HepG2 (cell line): Measurements from ENCODE around the gene PRDX2. TPM values are rescaled to one million over a fixed set of nuclear protein-coding genes. Genes with fewer than 3 reads are reported as not detected.

Experiments used
- ATRX ChIP-seq: sonication (generic); formaldehyde crosslinking; IDR thresholded peaks from 2 replicates; pipeline ENCODE4 v1.4.0; 2020; ENCODE audit warnings: missing genetic modification reagents, borderline replicate concordance
- ERF ChIP-seq: IDR thresholded peaks from 2 replicates; pipeline ENCODE4 v1.6.1; 2018; ENCODE audit warnings: missing biosample characterization, missing genetic modification reagents
- KLF16 ChIP-seq, 2 experiments: sonication (generic) in 1 of 2; formaldehyde crosslinking in 1 of 2; IDR thresholded peaks; 2 replicates each; pipeline versions ENCODE4 v1.6.1 to v1.8.0; 2016 to 2023; ENCODE audit warnings: missing genetic modification reagents in 2 of 2, missing compliant biosample characterization in 1 of 2
- MIXL1 ChIP-seq: IDR thresholded peaks from 2 replicates; pipeline ENCODE4 v1.6.1; 2016
- NFIB ChIP-seq: sonication (generic); formaldehyde crosslinking; IDR thresholded peaks from 2 replicates; pipeline ENCODE4 v1.9.0; 2021; ENCODE audit warnings: missing genetic modification reagents, mild to moderate bottlenecking, borderline replicate concordance
- RARG ChIP-seq: sonication (generic); formaldehyde crosslinking; IDR thresholded peaks from 2 replicates; pipeline ENCODE4 v1.4.0; 2020; ENCODE audit warnings: low read depth, mild to moderate bottlenecking, missing genetic modification reagents
- SIN3A ChIP-seq: IDR thresholded peaks from 2 replicates; pipeline ENCODE4 v1.6.1; 2011; ENCODE audit warnings: low read depth, mild to moderate bottlenecking, control low read depth, low read length, borderline replicate concordance
- SIX1 ChIP-seq: sonication (generic); formaldehyde crosslinking; IDR thresholded peaks from 2 replicates; pipeline ENCODE4 v1.4.0; 2020; ENCODE audit warnings: missing genetic modification reagents, borderline replicate concordance
- U2AF1 ChIP-seq: fragments of 200-400 bp; formaldehyde crosslinking; optimal IDR thresholded peaks from 2 replicates; pipeline ENCODE3; 2017; ENCODE audit warnings: mild to moderate bottlenecking, low read depth, low read length
- ZFP90 ChIP-seq: sonication (generic); formaldehyde crosslinking; IDR thresholded peaks from 2 replicates; pipeline ENCODE4 v1.8.0; 2022; ENCODE audit warnings: missing genetic modification reagents, mild to moderate bottlenecking, inconsistent platforms, borderline replicate concordance
- ZNF138 ChIP-seq: sonication (generic); formaldehyde crosslinking; IDR thresholded peaks from 2 replicates; pipeline ENCODE4 v1.5.0; 2020; ENCODE audit warnings: mild to moderate bottlenecking, low read depth, missing genetic modification reagents
- ZNF230 ChIP-seq: sonication (generic); formaldehyde crosslinking; IDR thresholded peaks from 2 replicates; pipeline ENCODE4 v1.4.0; 2020; ENCODE audit warnings: mild to moderate bottlenecking, missing genetic modification reagents
- ZNF644 ChIP-seq: IDR thresholded peaks from 2 replicates; pipeline ENCODE4 v1.6.1; 2016; ENCODE audit warnings: low read depth
- ZNF670 ChIP-seq: sonication (generic); formaldehyde crosslinking; IDR thresholded peaks from 2 replicates; pipeline ENCODE4 v1.8.0; 2022; ENCODE audit warnings: mild to moderate bottlenecking, missing genetic modification reagents, borderline replicate concordance
- ZNF879 ChIP-seq: sonication (generic); formaldehyde crosslinking; IDR thresholded peaks from 2 replicates; pipeline ENCODE4 v1.8.1; 2023; ENCODE audit warnings: missing genetic modification reagents
- ZSCAN12 ChIP-seq: sonication (generic); formaldehyde crosslinking; IDR thresholded peaks from 2 replicates; pipeline ENCODE4 v1.9.0; 2021; ENCODE audit warnings: mild to moderate bottlenecking, missing genetic modification reagents
- polyA plus RNA-seq, 8 experiments: library from polyadenylated mRNA; depleted of rRNA in 3 of 8; stranded (reverse) in 7 of 8; unstranded in 1 of 8; fragments of >200 nt; fragmentation: Illumina TruSeq in 4 of 8; extraction: Trizol in 4 of 8; gene quantifications; 2 replicates each; pipeline versions ENCODE4 v1.2.1 to v1.2.3, GENCODE V29; 2011 to 2016; ENCODE audit warnings: low read depth in 4 of 8, missing spikeins in 1 of 8, mixed read lengths in 1 of 8; ENCODE audit not compliant: insufficient read depth in 1 of 8
- total RNA-seq, 5 experiments: library from RNA; depleted of rRNA; stranded (reverse); fragments of >200 nt; fragmentation: Illumina TruSeq; extraction: Trizol; gene quantifications; 2 replicates each; pipeline ENCODE4 v1.2.3, GENCODE V29; 2016; ENCODE audit warnings: low read depth in 1 of 5
- TF ChIP-seq, protein P1 (sequence below): sonication (generic); formaldehyde crosslinking; IDR thresholded peaks from 2 replicates; pipeline ENCODE4 v1.9.0; 2022; ENCODE audit warnings: low read depth, missing genetic modification reagents
- TF ChIP-seq, protein P2 (sequence below): sonication (generic); formaldehyde crosslinking; IDR thresholded peaks from 2 replicates; pipeline ENCODE4 v1.8.1; 2023; ENCODE audit warnings: mild to moderate bottlenecking, moderate library complexity, missing genetic modification reagents
- TF ChIP-seq, protein P3 (sequence below): sonication (generic); formaldehyde crosslinking; IDR thresholded peaks from 2 replicates; pipeline ENCODE4 v1.5.0; 2020; ENCODE audit warnings: mild to moderate bottlenecking, missing genetic modification reagents, borderline replicate concordance

The PRDX2 gene
- total and polyA plus RNA-seq, 2 of the 13 experiments (the other 11 are each of a cell fraction or from before 2014, with no cell fraction given) = 218 to 381 TPM

DNA sequence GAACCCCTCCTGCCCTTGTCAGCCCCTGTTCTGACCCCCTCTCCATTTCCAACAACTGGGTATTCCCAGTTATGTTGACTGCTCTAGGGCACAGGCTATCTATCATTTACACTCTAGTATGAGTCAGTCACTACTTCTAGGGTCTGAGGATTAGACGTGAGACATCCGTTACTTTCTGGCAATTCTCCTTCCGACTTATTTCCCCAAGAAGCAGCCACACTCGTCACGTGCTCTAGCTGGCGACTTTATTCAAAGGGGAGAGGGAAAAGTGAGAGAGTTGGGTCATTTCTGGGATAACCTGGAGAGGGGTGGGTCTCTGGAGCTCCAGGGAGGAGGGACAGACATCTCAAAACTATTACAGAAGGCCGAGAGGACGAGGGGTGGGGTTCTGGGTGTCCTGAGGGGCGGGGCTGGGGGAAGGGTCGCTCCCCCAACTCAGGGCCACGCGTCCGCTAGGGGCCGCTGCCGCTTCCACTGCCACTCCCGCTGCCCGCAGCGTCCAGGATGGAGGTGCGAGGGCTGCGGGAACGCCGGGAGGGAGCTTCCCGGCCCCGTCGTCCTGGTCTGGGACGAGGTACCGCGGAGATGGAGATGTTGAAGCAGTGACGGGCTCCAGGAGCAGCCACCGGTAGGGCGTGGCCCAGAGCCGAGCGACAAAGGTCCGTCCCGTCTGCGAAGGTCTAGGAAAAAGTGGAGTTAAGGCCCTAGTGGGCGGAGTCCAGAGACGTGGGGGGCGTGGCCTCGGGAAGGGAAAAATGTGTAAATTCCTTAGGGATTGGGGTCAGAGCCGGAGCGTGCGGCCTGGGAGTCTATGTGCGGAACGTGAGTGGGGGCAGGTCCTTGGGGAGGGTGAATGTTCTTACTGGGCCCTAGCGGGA, 23.9 kb upstream of the PRDX2 start (continued):
- TF ChIP-seq ZNF138 (CRISPR knock-in tag) (no peak), ZNF670 (CRISPR knock-in tag) (no peak), MIXL1 (no peak), ZNF230 (no peak), ATRX (CRISPR knock-in tag) (no peak), KLF16 (CRISPR knock-in tag; IDR thresholded peaks at IDR 0.05) (peak in 1 of 2 experiments; percentile 43; a peak in 1 of 4 replicates), ZFP90 (no peak), ZSCAN12 (no peak), RARG (CRISPR knock-in tag) (no peak), ZNF879 (CRISPR knock-in tag) (no peak), ERF (peak; percentile 79; the same call in 1 of the 2 replicates), U2AF1 (no peak), SIX1 (CRISPR knock-in tag) (no peak), ZNF644 (CRISPR knock-in tag) (no peak), SIN3A (no peak), NFIB (no peak)
- TF ChIP-seq, protein P1, sequence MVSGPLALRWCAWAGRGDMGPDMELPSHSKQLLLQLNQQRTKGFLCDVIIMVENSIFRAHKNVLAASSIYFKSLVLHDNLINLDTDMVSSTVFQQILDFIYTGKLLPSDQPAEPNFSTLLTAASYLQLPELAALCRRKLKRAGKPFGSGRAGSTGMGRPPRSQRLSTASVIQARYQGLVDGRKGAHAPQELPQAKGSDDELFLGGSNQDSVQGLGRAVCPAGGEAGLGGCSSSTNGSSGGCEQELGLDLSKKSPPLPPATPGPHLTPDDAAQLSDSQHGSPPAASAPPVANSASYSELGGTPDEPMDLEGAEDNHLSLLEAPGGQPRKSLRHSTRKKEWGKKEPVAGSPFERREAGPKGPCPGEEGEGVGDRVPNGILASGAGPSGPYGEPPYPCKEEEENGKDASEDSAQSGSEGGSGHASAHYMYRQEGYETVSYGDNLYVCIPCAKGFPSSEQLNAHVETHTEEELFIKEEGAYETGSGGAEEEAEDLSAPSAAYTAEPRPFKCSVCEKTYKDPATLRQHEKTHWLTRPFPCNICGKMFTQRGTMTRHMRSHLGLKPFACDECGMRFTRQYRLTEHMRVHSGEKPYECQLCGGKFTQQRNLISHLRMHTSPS (CRISPR knock-in tag) = no peak
- TF ChIP-seq, protein P2, sequence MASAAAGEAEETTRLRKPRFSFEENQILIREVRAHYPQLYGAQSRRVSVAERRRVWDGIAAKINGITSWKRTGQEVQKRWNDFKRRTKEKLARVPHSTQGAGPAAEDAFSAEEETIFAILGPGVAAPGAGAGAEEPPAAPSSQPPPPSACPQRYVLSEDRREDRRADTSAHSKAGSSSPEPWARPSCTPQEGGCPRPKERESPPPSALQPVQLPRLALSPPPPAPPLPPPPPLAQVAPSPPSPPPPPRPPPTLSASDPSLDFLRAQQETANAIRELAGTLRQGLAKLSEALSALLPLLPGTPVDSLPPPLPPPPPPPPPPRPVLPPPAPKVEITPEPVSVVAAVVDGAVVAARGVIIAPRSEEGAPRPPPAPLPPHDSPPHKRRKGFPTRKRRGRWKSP (CRISPR knock-in tag) = no peak
- TF ChIP-seq, protein P3, sequence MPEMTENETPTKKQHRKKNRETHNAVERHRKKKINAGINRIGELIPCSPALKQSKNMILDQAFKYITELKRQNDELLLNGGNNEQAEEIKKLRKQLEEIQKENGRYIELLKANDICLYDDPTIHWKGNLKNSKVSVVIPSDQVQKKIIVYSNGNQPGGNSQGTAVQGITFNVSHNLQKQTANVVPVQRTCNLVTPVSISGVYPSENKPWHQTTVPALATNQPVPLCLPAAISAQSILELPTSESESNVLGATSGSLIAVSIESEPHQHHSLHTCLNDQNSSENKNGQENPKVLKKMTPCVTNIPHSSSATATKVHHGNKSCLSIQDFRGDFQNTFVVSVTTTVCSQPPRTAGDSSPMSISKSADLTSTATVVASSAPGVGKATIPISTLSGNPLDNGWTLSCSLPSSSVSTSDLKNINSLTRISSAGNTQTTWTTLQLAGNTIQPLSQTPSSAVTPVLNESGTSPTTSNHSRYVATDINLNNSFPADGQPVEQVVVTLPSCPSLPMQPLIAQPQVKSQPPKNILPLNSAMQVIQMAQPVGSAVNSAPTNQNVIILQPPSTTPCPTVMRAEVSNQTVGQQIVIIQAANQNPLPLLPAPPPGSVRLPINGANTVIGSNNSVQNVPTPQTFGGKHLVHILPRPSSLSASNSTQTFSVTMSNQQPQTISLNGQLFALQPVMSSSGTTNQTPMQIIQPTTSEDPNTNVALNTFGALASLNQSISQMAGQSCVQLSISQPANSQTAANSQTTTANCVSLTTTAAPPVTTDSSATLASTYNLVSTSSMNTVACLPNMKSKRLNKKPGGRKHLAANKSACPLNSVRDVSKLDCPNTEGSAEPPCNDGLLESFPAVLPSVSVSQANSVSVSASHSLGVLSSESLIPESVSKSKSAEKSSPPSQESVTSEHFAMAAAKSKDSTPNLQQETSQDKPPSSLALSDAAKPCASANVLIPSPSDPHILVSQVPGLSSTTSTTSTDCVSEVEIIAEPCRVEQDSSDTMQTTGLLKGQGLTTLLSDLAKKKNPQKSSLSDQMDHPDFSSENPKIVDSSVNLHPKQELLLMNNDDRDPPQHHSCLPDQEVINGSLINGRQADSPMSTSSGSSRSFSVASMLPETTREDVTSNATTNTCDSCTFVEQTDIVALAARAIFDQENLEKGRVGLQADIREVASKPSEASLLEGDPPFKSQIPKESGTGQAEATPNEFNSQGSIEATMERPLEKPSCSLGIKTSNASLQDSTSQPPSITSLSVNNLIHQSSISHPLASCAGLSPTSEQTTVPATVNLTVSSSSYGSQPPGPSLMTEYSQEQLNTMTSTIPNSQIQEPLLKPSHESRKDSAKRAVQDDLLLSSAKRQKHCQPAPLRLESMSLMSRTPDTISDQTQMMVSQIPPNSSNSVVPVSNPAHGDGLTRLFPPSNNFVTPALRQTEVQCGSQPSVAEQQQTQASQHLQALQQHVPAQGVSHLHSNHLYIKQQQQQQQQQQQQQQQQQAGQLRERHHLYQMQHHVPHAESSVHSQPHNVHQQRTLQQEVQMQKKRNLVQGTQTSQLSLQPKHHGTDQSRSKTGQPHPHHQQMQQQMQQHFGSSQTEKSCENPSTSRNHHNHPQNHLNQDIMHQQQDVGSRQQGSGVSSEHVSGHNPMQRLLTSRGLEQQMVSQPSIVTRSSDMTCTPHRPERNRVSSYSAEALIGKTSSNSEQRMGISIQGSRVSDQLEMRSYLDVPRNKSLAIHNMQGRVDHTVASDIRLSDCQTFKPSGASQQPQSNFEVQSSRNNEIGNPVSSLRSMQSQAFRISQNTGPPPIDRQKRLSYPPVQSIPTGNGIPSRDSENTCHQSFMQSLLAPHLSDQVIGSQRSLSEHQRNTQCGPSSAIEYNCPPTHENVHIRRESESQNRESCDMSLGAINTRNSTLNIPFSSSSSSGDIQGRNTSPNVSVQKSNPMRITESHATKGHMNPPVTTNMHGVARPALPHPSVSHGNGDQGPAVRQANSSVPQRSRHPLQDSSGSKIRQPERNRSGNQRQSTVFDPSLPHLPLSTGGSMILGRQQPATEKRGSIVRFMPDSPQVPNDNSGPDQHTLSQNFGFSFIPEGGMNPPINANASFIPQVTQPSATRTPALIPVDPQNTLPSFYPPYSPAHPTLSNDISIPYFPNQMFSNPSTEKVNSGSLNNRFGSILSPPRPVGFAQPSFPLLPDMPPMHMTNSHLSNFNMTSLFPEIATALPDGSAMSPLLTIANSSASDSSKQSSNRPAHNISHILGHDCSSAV = no peak
